ENCODE measurements around the gene ATR. TPM values are rescaled to one million over a fixed set of nuclear protein-coding genes. Genes with fewer than 3 reads are reported as not detected.

The ATR gene
- total and polyA plus RNA-seq, 10 of the 15 experiments (the other 5 are each of a cell fraction or from before 2014, with no cell fraction given) = 21.0 to 41.5 (median 30.1) TPM

- 97% methylated on average over 2 of the region's 2 CpGs for WGBS (ENCODE audit: insufficient coverage, insufficient replicate concordance, low lambda C conversion rate, missing lambda C conversion rate)
- FAIRE-seq = peak; percentile 52
- H3K4me3 ChIP-seq = no peak overlapping the region
Observed at GRCh38 chr3:142433110-142433509, 145.4 kb downstream of the ATR start.

GRCh38 chr3:142429582-142429981 lies 149.0 kb downstream of the ATR start:
- Histone ChIP-seq H4K20me1 (ENCODE audit: control insufficient read depth, insufficient read depth) (no peaks in the 10 kb centered on the region), H3K27me3 (replicated peaks in 1 of 2; ENCODE audit: control insufficient read depth in 2 of 2, insufficient read depth in 2 of 2, low read length in 1 of 2) (no peaks in the 10 kb centered on the region), H3K9ac (ENCODE audit: control insufficient read depth, insufficient read depth, low read length) (no peak overlapping the region), H3K4me2 (ENCODE audit: control insufficient read depth, insufficient read depth) (no peak overlapping the region), H3K9me3 (replicated peaks; ENCODE audit: control insufficient read depth, insufficient read depth, low read length) (no peaks in the 10 kb centered on the region), H3K79me2 (ENCODE audit: control insufficient read depth, insufficient read depth, low read length) (peaks cover 2% of the 10 kb centered on the region), H2AFZ (ENCODE audit: control insufficient read depth, low read depth, low read length) (no peak overlapping the region), H3K36me3 (ENCODE audit: control insufficient read depth in 2 of 2, insufficient read depth in 2 of 2, low read length in 1 of 2) (peaks cover 2 to 14% of the 10 kb centered on the region in 2 experiments), H3K4me1 (ENCODE audit: control insufficient read depth, insufficient read depth, low read length) (no peaks in the 10 kb centered on the region), H3K4me3 (no peak overlapping the region), H3K27ac (ENCODE audit: control insufficient read depth, insufficient read depth) (no peak overlapping the region)
- in situ Hi-C loops (cut with MboI) (no loop called here), intact Hi-C loops (cut with micrococcal nuclease; ENCODE audit: unreplicated experiment) (no loop called here)
- ChIA-PET SMC1A (ENCODE audit: uncharacterized antibody, unreplicated experiment) (interaction anchor here (2.2 kb wide), 1 partner anchor 16 kb away, joined by 5 read pairs; no protein-coding TSS in a partner anchor), RAD21 (ENCODE audit: unreplicated experiment) (no interaction called here), POLR2A (no interaction called here), CTCF (interaction anchor here (0.8 kb wide), 2 partner anchors 15 to 148 kb away, joined by 3 read pairs; no protein-coding TSS in a partner anchor)
- ATAC-seq (peak; percentile 66), FAIRE-seq (no peak), DNase-seq (ENCODE audit: low read depth, low spot score) (no peak)
- TSS peak; percentile 32 for BruUV-seq (replicated peaks)
- TF ChIP-seq REST (IDR thresholded peaks at IDR 0.05; ENCODE audit: low read depth, low read length) (no peak), CBX5 (IDR thresholded peaks at IDR 0.05; ENCODE audit: low read depth) (no peak), EED (IDR thresholded peaks at IDR 0.05; ENCODE audit: low read depth) (no peak), MLLT1 (IDR thresholded peaks at IDR 0.05) (no peak), HDAC2 (IDR thresholded peaks at IDR 0.05) (no peak), ZNF24 (IDR thresholded peaks at IDR 0.05) (no peak)

More at GRCh38 chr3:142433110-142433509, 145.4 kb downstream of the ATR start:
- POLR2A ChIA-PET = interaction anchor here (2.4 kb wide), 1 partner anchor 13 kb away, joined by 11 read pairs; the partner anchor contains the start of gene XRN1
- CTCF ChIA-PET = no interaction called here
- Histone ChIP-seq H4K20me1 (ENCODE audit: control insufficient read depth, insufficient read depth) (no peaks in the 10 kb centered on the region), H3K27me3 (replicated peaks in 1 of 2; ENCODE audit: control insufficient read depth in 2 of 2, insufficient read depth in 2 of 2, low read length in 1 of 2) (no peaks in the 10 kb centered on the region), H3K27ac (ENCODE audit: control insufficient read depth, insufficient read depth) (no peak overlapping the region), H2AFZ (ENCODE audit: control insufficient read depth, low read depth, low read length) (no peak overlapping the region), H3K4me1 (ENCODE audit: control insufficient read depth, insufficient read depth, low read length) (no peaks in the 10 kb centered on the region), H3K79me2 (ENCODE audit: control insufficient read depth, insufficient read depth, low read length) (peaks cover 14% of the 10 kb centered on the region), H3K36me3 (ENCODE audit: control insufficient read depth in 2 of 2, insufficient read depth in 2 of 2, low read length in 1 of 2) (peaks cover 2 to 14% of the 10 kb centered on the region in 2 experiments), H3K9me3 (replicated peaks; ENCODE audit: control insufficient read depth, insufficient read depth, low read length) (no peaks in the 10 kb centered on the region; the same call in 2 of the 3 replicates), H3K4me2 (ENCODE audit: control insufficient read depth, insufficient read depth) (no peak overlapping the region), H3K9ac (ENCODE audit: control insufficient read depth, insufficient read depth, low read length) (no peak overlapping the region)
- TF ChIP-seq ATF7 (IDR thresholded peaks at IDR 0.05; ENCODE audit: low read depth) (peak; percentile 43; the same call in 1 of the 2 replicates), MTA2 (IDR thresholded peaks at IDR 0.05; ENCODE audit: low read depth) (peak; percentile 54; the same call in 1 of the 2 replicates), IKZF2 (IDR thresholded peaks at IDR 0.05) (no peak)
- DNase-seq (ENCODE audit: low read depth, low spot score) = no peak
- intact Hi-C loops (cut with micrococcal nuclease; ENCODE audit: unreplicated experiment) (loop anchor here (2.0 kb wide), 1 partner anchor 14 kb away; no protein-coding TSS in a partner anchor), in situ Hi-C loops (cut with MboI) (no loop called here)
- BruUV-seq (replicated peaks) = no TSS peak
- ATAC-seq = peak; percentile 80
- RAD21 ChIA-PET (ENCODE audit: unreplicated experiment) = no interaction called here
- SMC1A ChIA-PET (ENCODE audit: uncharacterized antibody, unreplicated experiment) = interaction anchor here (1.1 to 1.5 kb wide), 3 partner anchors 10 to 17 kb away, joined by 3 read pairs; no protein-coding TSS in a partner anchor
